NB4 (cell line): ENCODE results near the gene LARP4B.

Source experiments
- CTCF ChIP-seq: IDR thresholded peaks from one replicate; pipeline ENCODE4 v1.5.1; 2012; ENCODE audit warnings: low read depth, low read length
- POLR2A ChIP-seq: IDR thresholded peaks from 2 replicates; pipeline ENCODE4 v1.6.1; 2011; ENCODE audit warnings: mild to moderate bottlenecking; ENCODE audit not compliant: insufficient read length; ENCODE audit errors: extremely low read depth

- TF ChIP-seq CTCF: no peak
- no peak for TF ChIP-seq POLR2A
Observed at GRCh38 chr10:970311-971149, 39.0 kb upstream of the LARP4B start.
